GM23248 (cell line): ENCODE results near the gene ST3GAL3. TPM values are rescaled to one million over a fixed set of nuclear protein-coding genes. Genes with fewer than 3 reads are reported as not detected.
"Not testable (repeated sequence)": the region's sequence is repeated elsewhere in the genome, so short reads cannot be mapped to it uniquely, and the experiment has no call there.

Source experiments
- DNase-seq: peaks from one replicate; pipeline ENCODE4 v3.0.0-alpha.2; 2015
- H2AFZ ChIP-seq: fragments of 200-600 bp; sonication (generic); 2 replicates; pipeline ENCODE4 v1.6.1; 2016; ENCODE audit warnings: antibody characterized with exemption
- H3F3A ChIP-seq: fragments of 200-600 bp; sonication (generic); 2 replicates; pipeline ENCODE4 v1.6.1; 2016; ENCODE audit warnings: mild to moderate bottlenecking, antibody characterized with exemption, mixed run types; ENCODE audit not compliant: insufficient read depth
- H3K27ac ChIP-seq: fragments of 200-600 bp; sonication (generic); 2 replicates; pipeline ENCODE4 v1.5.1; 2016; ENCODE audit warnings: mild to moderate bottlenecking
- H3K27me3 ChIP-seq: fragments of 200-600 bp; sonication (generic); replicated peaks from 2 replicates; pipeline ENCODE4 v1.6.1; 2016; ENCODE audit warnings: mild to moderate bottlenecking; ENCODE audit not compliant: insufficient read depth
- H3K36me3 ChIP-seq: fragments of 200-600 bp; sonication (generic); 2 replicates; pipeline ENCODE4 v1.6.1; 2016; ENCODE audit warnings: low read depth, mild to moderate bottlenecking
- H3K4me1 ChIP-seq: fragments of 200-600 bp; sonication (generic); 2 replicates; pipeline ENCODE4 v1.6.1; 2016; ENCODE audit warnings: mild to moderate bottlenecking; ENCODE audit not compliant: insufficient read depth
- H3K4me2 ChIP-seq: fragments of 200-600 bp; sonication (generic); one replicate; pipeline ENCODE4 v1.6.1; 2016; ENCODE audit warnings: mild to moderate bottlenecking; ENCODE audit not compliant: unreplicated experiment
- H3K4me3 ChIP-seq: fragments of 200-600 bp; sonication (generic); 2 replicates; pipeline ENCODE4 v1.5.1; 2016; ENCODE audit warnings: mild to moderate bottlenecking
- H3K79me2 ChIP-seq: fragments of 200-600 bp; sonication (generic); 2 replicates; pipeline ENCODE4 v1.6.1; 2016; ENCODE audit warnings: mild to moderate bottlenecking; ENCODE audit not compliant: insufficient read depth
- H3K9ac ChIP-seq: fragments of 200-600 bp; sonication (generic); 2 replicates; pipeline ENCODE4 v1.6.1; 2016; ENCODE audit warnings: mild to moderate bottlenecking
- H3K9me2 ChIP-seq: fragments of 200-600 bp; sonication (generic); 2 replicates; pipeline ENCODE4 v1.6.1; 2016; ENCODE audit warnings: mixed run types, mild to moderate bottlenecking, moderate library complexity; ENCODE audit not compliant: insufficient read depth
- H3K9me3 ChIP-seq: fragments of 200-600 bp; sonication (generic); one replicate; pipeline ENCODE4 v1.6.1; 2017; ENCODE audit warnings: low read depth
- H4K20me1 ChIP-seq: fragments of 200-600 bp; sonication (generic); 2 replicates; pipeline ENCODE4 v1.6.0; 2016; ENCODE audit not compliant: insufficient read depth
- EZH2 ChIP-seq: fragments of 200-600 bp; sonication (generic); IDR thresholded peaks from 2 replicates; pipeline ENCODE4 v1.6.1; 2018; ENCODE audit warnings: antibody characterized with exemption, mild to moderate bottlenecking; ENCODE audit not compliant: insufficient read depth, poor library complexity, severe bottlenecking
- EZH2phosphoT487 ChIP-seq: fragments of 200-600 bp; sonication (generic); IDR thresholded peaks from 2 replicates; pipeline ENCODE4 v1.6.1; 2018; ENCODE audit warnings: antibody characterized with exemption, moderate library complexity, mild to moderate bottlenecking, low read depth; ENCODE audit not compliant: insufficient read depth
- WGBS, 2 experiments: methylation state at CpG; one replicate each; pipeline ENCODE4 v1.1.6; 2015 to 2017; ENCODE audit warnings: low lambda C conversion rate in 2 of 2, low coverage in 1 of 2; ENCODE audit errors: missing lambda C conversion rate in 2 of 2; 5-methylcytosine and 5-hydroxymethylcytosine counted together
- in situ Hi-C: fragments of 300-500 bp; cut with MboI; formaldehyde crosslinking; loops from 2 replicates; pipeline ENCODE4 v1.15.0; 2020
- polyA plus RNA-seq: library from polyadenylated mRNA; unstranded; fragments of >200 nt; fragmentation: Nextera tagmentation; extraction: Ambion mirVana; gene quantifications from 2 replicates; pipeline ENCODE4 v1.2.1, GENCODE V29; 2016
- total RNA-seq: library from RNA; depleted of rRNA; stranded (reverse); fragments of >200 nt; shearing (Covaris generic); gene quantifications from 2 replicates; pipeline ENCODE4 v1.2.3, GENCODE V29; 2014

The ST3GAL3 gene
- total and polyA plus RNA-seq, 2 experiments from 2014 or later = 9.7 to 13.8 TPM

DNA sequence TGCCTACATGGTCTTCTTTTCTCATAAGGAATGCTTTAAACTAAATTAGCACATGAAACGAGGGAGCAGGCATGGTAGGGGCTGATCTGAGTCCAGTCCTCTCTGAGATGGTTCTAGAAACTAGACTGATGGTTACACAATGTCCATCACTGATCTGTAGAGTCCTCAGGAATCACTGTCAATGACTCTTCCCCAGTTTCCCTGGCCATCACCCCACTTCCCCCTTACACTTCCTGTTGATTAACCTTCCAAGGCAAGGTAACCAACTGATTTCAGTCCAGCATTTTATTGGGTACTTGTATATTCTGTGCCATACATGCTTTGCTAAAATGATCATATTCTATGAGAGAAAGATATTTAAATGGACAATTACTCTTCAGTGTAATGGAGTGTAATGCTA is 125.7 kb downstream of the ST3GAL3 start:
- no peak for DNase-seq
- in situ Hi-C loops = no loop called here
- Histone ChIP-seq H3K27ac (no peak overlapping the region), H4K20me1 (no peaks in the 10 kb centered on the region), H3F3A (peaks cover 23% of the 10 kb centered on the region), H3K9me3 (no peaks in the 10 kb centered on the region), H3K4me2 (no peak overlapping the region), H3K27me3 (no peaks in the 10 kb centered on the region), H3K79me2 (no peaks in the 10 kb centered on the region), H3K4me3 (no peak overlapping the region), H3K9ac (no peak overlapping the region), H3K4me1 (peaks cover 31% of the 10 kb centered on the region), H3K9me2 (no peaks in the 10 kb centered on the region), H2AFZ (no peak overlapping the region), H3K36me3 (no peaks in the 10 kb centered on the region)
- TF ChIP-seq EZH2 (no peak), EZH2phosphoT487 (no peak)
- WGBS, 2 experiments = 97 to 100% methylated on average over 1 of the region's 1 CpG

GRCh38 chr1:43833902-43834279 is 126.6 kb downstream of the ST3GAL3 start:
- H3K9ac ChIP-seq = peak overlapping the region; percentile 70
- in situ Hi-C loops = not testable (repeated sequence)

GRCh38 chr1:43834280-43835081 is 127.1 kb downstream of the ST3GAL3 start:
- Histone ChIP-seq H3K9me2 (no peaks in the 10 kb centered on the region), H3K4me1 (peaks cover 31% of the 10 kb centered on the region), H3F3A (peaks cover 23% of the 10 kb centered on the region), H2AFZ (peak overlapping the region; percentile 43), H3K9ac (peak overlapping the region; percentile 70), H3K4me3 (peak overlapping the region; percentile 38), H4K20me1 (no peaks in the 10 kb centered on the region), H3K27ac (peak overlapping the region; percentile 89), H3K27me3 (no peaks in the 10 kb centered on the region), H3K4me2 (peak overlapping the region; percentile 61), H3K79me2 (no peaks in the 10 kb centered on the region), H3K36me3 (no peaks in the 10 kb centered on the region), H3K9me3 (no peaks in the 10 kb centered on the region)
- 26 to 29% methylated on average over 14 of the region's 14 CpGs for WGBS, 2 experiments
- in situ Hi-C loops = no loop called here
- no peak for TF ChIP-seq EZH2
- no peak for TF ChIP-seq EZH2phosphoT487
- DNase-seq = peak; percentile 89

More at GRCh38 chr1:43833902-43834279, 126.6 kb downstream of the ST3GAL3 start:
- H3K79me2 ChIP-seq, H3K36me3 ChIP-seq, DNase-seq, H4K20me1 ChIP-seq, H3K9me2 ChIP-seq, H3K9me3 ChIP-seq, H3K27me3 ChIP-seq: not testable (repeated sequence)
- Histone ChIP-seq H3K4me2 (peak overlapping the region; percentile 61), H3K4me1 (peaks cover 31% of the 10 kb centered on the region), H3F3A (peaks cover 23% of the 10 kb centered on the region), H3K4me3 (peak overlapping the region; percentile 38), H2AFZ (peak overlapping the region; percentile 43), H3K27ac (peak overlapping the region; percentile 89)
- WGBS, 2 experiments = 88 to 90% methylated on average over 10 of the region's 10 CpGs

- WGBS, 2 experiments = 41 to 45% methylated on average over 11 of the region's 11 CpGs
- H3K27ac ChIP-seq = peak overlapping the region; percentile 89
- H3K9me3 ChIP-seq = no peaks in the 10 kb centered on the region
- no peaks in the 10 kb centered on the region for H3K36me3 ChIP-seq
- peak overlapping the region; percentile 38 for H3K4me3 ChIP-seq
- no peaks in the 10 kb centered on the region for H4K20me1 ChIP-seq
- no peaks in the 10 kb centered on the region for H3K9me2 ChIP-seq
- TF ChIP-seq EZH2 (no peak), EZH2phosphoT487 (0 out of 2 replicates have a peak, but pooled peaks have one; percentile 62)
- H3K4me1 ChIP-seq = peaks cover 31% of the 10 kb centered on the region
- H3F3A ChIP-seq = peaks cover 23% of the 10 kb centered on the region
- H3K4me2 ChIP-seq = peak overlapping the region; percentile 61
- H3K27me3 ChIP-seq = no peaks in the 10 kb centered on the region
- 0 out of 2 replicates have a peak overlapping the region, but pooled peaks have one; percentile 43 for H2AFZ ChIP-seq
- peak; percentile 95 for DNase-seq
- in situ Hi-C loops = no loop called here
- peak overlapping the region; percentile 70 for H3K9ac ChIP-seq
- H3K79me2 ChIP-seq = no peaks in the 10 kb centered on the region
Measured at GRCh38 chr1:43835082-43836021, 128.0 kb downstream of the ST3GAL3 start.
